Measurements from ENCODE around the gene SLC39A11.

SLC39A11 gene

DNA sequence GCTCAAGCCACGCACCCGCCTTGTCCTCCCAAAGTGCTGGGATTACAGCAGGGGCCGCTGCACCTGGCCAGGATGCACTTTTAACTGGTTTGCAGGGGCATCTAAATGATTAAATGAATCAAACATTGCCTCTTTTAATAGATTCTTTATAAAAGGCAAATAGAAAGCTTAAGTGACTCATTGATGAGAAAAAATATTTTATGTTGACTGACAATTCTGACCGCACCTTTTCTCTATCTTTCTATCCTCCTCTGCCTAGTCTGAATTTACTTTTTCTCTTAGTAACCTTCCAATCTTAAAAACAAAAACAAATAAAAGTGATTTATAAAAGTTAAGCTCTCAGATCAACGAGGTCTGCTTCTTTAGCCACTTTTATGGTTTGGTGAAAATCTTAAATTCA is 35.3 kb downstream of the SLC39A11 start:
- no peak for TF ChIP-seq TCF4 (CRISPR knock-in tag; IDR thresholded peaks at IDR 0.05; ENCODE audit: borderline replicate concordance)
- TF ChIP-seq CSDC2 (CRISPR knock-in tag; IDR thresholded peaks at IDR 0.05): no peak
- no peak for TF ChIP-seq RARB (CRISPR knock-in tag; IDR thresholded peaks at IDR 0.05)
- no peak for TF ChIP-seq ZNF8 (CRISPR knock-in tag; IDR thresholded peaks at IDR 0.05)
- TF ChIP-seq ISL1 (CRISPR knock-in tag; IDR thresholded peaks at IDR 0.05): no peak
- TF ChIP-seq GLIS3 (CRISPR knock-in tag; IDR thresholded peaks at IDR 0.05): no peak
- TF ChIP-seq ZNF70 (CRISPR knock-in tag; IDR thresholded peaks at IDR 0.05): no peak
- TF ChIP-seq TOX (CRISPR knock-in tag; IDR thresholded peaks at IDR 0.05; ENCODE audit: borderline replicate concordance): no peak
- TF ChIP-seq ZC3H10 (CRISPR knock-in tag; IDR thresholded peaks at IDR 0.05): no peak
- no peak for TF ChIP-seq ZNF565 (CRISPR knock-in tag; conservative IDR thresholded peaks at IDR 0.05; ENCODE audit: low read depth)
- TF ChIP-seq SNAI2 (CRISPR knock-in tag; IDR thresholded peaks at IDR 0.05): no peak
- TF ChIP-seq ARNTL (CRISPR knock-in tag; IDR thresholded peaks at IDR 0.05; ENCODE audit: borderline replicate concordance, low read depth): no peak
- no peak for TF ChIP-seq OSR1 (CRISPR knock-in tag; IDR thresholded peaks at IDR 0.05)
- ATAC-seq: no peak

DNA sequence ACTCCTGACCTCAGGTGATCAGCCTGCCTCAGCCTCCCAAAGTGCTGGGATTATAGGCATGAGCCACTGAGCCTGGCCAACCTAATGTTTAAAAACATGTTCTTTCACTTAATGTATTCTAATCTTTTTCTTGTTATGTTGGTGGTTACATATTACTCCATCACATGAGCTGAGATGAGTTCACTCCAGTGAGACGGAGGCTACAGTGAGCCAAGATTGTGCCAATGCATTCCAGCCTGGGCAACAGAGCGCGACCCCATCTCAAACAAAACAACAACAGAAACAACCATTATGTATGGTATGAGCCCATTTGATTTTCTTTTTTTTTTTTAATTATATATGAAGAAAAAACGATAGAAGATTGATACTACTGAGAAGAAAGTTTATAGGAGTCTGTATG is 39.6 kb downstream of the SLC39A11 start:
- no peak for ATAC-seq
- no peak for TF ChIP-seq GLIS3 (CRISPR knock-in tag; IDR thresholded peaks at IDR 0.05)
- TF ChIP-seq PPARA (CRISPR knock-in tag; IDR thresholded peaks at IDR 0.05; ENCODE audit: borderline replicate concordance): no peak
- TF ChIP-seq, protein P1, sequence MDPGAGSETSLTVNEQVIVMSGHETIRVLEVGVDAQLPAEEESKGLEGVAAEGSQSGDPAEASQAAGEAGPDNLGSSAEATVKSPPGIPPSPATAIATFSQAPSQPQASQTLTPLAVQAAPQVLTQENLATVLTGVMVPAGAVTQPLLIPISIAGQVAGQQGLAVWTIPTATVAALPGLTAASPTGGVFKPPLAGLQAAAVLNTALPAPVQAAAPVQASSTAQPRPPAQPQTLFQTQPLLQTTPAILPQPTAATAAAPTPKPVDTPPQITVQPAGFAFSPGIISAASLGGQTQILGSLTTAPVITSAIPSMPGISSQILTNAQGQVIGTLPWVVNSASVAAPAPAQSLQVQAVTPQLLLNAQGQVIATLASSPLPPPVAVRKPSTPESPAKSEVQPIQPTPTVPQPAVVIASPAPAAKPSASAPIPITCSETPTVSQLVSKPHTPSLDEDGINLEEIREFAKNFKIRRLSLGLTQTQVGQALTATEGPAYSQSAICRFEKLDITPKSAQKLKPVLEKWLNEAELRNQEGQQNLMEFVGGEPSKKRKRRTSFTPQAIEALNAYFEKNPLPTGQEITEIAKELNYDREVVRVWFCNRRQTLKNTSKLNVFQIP (CRISPR knock-in tag; IDR thresholded peaks at IDR 0.05; ENCODE audit: borderline replicate concordance, low read depth): no peak
- TF ChIP-seq ZNF565 (CRISPR knock-in tag; conservative IDR thresholded peaks at IDR 0.05; ENCODE audit: low read depth): no peak
- TF ChIP-seq, protein P2, sequence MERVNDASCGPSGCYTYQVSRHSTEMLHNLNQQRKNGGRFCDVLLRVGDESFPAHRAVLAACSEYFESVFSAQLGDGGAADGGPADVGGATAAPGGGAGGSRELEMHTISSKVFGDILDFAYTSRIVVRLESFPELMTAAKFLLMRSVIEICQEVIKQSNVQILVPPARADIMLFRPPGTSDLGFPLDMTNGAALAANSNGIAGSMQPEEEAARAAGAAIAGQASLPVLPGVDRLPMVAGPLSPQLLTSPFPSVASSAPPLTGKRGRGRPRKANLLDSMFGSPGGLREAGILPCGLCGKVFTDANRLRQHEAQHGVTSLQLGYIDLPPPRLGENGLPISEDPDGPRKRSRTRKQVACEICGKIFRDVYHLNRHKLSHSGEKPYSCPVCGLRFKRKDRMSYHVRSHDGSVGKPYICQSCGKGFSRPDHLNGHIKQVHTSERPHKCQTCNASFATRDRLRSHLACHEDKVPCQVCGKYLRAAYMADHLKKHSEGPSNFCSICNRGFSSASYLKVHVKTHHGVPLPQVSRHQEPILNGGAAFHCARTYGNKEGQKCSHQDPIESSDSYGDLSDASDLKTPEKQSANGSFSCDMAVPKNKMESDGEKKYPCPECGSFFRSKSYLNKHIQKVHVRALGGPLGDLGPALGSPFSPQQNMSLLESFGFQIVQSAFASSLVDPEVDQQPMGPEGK (CRISPR knock-in tag; IDR thresholded peaks at IDR 0.05; ENCODE audit: borderline replicate concordance): no peak
- TF ChIP-seq ZFP3 (CRISPR knock-in tag; IDR thresholded peaks at IDR 0.05): no peak
- TF ChIP-seq TOX (CRISPR knock-in tag; IDR thresholded peaks at IDR 0.05; ENCODE audit: borderline replicate concordance): no peak
- TF ChIP-seq CSDC2 (CRISPR knock-in tag; IDR thresholded peaks at IDR 0.05): no peak

DNA sequence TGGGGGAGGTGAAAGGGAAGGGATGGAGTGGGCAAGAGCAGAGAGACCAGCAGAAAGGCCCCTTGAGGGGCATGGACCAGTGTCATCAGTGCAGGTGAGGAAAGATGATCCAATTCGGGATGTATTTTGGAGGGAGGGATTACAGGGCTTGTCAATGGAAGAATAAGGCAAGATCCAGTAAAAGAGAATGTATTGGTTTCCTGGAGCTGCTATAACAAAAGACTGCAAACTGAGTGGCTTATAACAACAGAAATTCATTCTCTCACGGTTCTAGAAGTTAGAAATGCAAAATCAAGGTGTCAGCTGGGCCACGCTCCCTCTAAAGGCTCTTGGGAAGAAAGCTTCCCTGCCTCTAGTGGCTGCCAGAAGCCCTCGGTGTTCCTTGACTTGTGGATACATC is 41.7 kb downstream of the SLC39A11 start:
- TF ChIP-seq GLIS3 (CRISPR knock-in tag; IDR thresholded peaks at IDR 0.05) (no peak), ZNF8 (CRISPR knock-in tag; IDR thresholded peaks at IDR 0.05) (no peak), OSR1 (CRISPR knock-in tag; IDR thresholded peaks at IDR 0.05) (no peak), ZC3H10 (CRISPR knock-in tag; IDR thresholded peaks at IDR 0.05) (no peak), ZFP30 (CRISPR knock-in tag; IDR thresholded peaks at IDR 0.05) (no peak), RARB (CRISPR knock-in tag; IDR thresholded peaks at IDR 0.05) (no peak), ZFP3 (CRISPR knock-in tag; IDR thresholded peaks at IDR 0.05) (no peak), PPARA (CRISPR knock-in tag; IDR thresholded peaks at IDR 0.05; ENCODE audit: borderline replicate concordance) (no peak), ESRRG (CRISPR knock-in tag; IDR thresholded peaks at IDR 0.05) (no peak), CSDC2 (CRISPR knock-in tag; IDR thresholded peaks at IDR 0.05) (no peak), ARNTL (CRISPR knock-in tag; IDR thresholded peaks at IDR 0.05; ENCODE audit: borderline replicate concordance, low read depth) (no peak), TCF4 (CRISPR knock-in tag; IDR thresholded peaks at IDR 0.05; ENCODE audit: borderline replicate concordance) (no peak), BACH2 (CRISPR knock-in tag; IDR thresholded peaks at IDR 0.05; ENCODE audit: borderline replicate concordance) (no peak), SNAI2 (CRISPR knock-in tag; IDR thresholded peaks at IDR 0.05) (no peak), ISL1 (CRISPR knock-in tag; IDR thresholded peaks at IDR 0.05) (no peak)
- TF ChIP-seq, protein P3, sequence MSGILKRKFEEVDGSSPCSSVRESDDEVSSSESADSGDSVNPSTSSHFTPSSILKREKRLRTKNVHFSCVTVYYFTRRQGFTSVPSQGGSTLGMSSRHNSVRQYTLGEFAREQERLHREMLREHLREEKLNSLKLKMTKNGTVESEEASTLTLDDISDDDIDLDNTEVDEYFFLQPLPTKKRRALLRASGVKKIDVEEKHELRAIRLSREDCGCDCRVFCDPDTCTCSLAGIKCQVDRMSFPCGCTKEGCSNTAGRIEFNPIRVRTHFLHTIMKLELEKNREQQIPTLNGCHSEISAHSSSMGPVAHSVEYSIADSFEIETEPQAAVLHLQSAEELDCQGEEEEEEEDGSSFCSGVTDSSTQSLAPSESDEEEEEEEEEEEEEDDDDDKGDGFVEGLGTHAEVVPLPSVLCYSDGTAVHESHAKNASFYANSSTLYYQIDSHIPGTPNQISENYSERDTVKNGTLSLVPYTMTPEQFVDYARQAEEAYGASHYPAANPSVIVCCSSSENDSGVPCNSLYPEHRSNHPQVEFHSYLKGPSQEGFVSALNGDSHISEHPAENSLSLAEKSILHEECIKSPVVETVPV (CRISPR knock-in tag; IDR thresholded peaks at IDR 0.05): no peak
- TF ChIP-seq, protein P4, sequence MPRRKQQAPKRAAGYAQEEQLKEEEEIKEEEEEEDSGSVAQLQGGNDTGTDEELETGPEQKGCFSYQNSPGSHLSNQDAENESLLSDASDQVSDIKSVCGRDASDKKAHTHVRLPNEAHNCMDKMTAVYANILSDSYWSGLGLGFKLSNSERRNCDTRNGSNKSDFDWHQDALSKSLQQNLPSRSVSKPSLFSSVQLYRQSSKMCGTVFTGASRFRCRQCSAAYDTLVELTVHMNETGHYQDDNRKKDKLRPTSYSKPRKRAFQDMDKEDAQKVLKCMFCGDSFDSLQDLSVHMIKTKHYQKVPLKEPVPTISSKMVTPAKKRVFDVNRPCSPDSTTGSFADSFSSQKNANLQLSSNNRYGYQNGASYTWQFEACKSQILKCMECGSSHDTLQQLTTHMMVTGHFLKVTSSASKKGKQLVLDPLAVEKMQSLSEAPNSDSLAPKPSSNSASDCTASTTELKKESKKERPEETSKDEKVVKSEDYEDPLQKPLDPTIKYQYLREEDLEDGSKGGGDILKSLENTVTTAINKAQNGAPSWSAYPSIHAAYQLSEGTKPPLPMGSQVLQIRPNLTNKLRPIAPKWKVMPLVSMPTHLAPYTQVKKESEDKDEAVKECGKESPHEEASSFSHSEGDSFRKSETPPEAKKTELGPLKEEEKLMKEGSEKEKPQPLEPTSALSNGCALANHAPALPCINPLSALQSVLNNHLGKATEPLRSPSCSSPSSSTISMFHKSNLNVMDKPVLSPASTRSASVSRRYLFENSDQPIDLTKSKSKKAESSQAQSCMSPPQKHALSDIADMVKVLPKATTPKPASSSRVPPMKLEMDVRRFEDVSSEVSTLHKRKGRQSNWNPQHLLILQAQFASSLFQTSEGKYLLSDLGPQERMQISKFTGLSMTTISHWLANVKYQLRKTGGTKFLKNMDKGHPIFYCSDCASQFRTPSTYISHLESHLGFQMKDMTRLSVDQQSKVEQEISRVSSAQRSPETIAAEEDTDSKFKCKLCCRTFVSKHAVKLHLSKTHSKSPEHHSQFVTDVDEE (CRISPR knock-in tag; IDR thresholded peaks at IDR 0.05): no peak
- TF ChIP-seq, protein P2 (CRISPR knock-in tag; IDR thresholded peaks at IDR 0.05; ENCODE audit: borderline replicate concordance): no peak
- TF ChIP-seq, protein P5, sequence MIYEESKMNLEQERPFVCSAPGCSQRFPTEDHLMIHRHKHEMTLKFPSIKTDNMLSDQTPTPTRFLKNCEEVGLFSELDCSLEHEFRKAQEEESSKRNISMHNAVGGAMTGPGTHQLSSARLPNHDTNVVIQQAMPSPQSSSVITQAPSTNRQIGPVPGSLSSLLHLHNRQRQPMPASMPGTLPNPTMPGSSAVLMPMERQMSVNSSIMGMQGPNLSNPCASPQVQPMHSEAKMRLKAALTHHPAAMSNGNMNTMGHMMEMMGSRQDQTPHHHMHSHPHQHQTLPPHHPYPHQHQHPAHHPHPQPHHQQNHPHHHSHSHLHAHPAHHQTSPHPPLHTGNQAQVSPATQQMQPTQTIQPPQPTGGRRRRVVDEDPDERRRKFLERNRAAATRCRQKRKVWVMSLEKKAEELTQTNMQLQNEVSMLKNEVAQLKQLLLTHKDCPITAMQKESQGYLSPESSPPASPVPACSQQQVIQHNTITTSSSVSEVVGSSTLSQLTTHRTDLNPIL (CRISPR knock-in tag; IDR thresholded peaks at IDR 0.05; ENCODE audit: low read depth): no peak
- TF ChIP-seq, protein P1 (CRISPR knock-in tag; IDR thresholded peaks at IDR 0.05; ENCODE audit: borderline replicate concordance, low read depth): no peak
- ATAC-seq: no peak

All from SK-N-SH treated with all-trans-retinoic acid at 6 μM for 48 hours (cell line).